NCI-H128 (cell line): ENCODE data around the gene PPAN.

ENCODE experiments used
- DNase-seq: peaks from one replicate; lab custom pipeline; 2025; ENCODE audit not compliant: unreplicated experiment; lab: John Stamatoyannopoulos, UW

PPAN gene

GRCh38 chr19:10113592-10113963 is 7.4 kb downstream of the PPAN start:
- DNase-seq = no peak

GRCh38 chr19:10113964-10114650 is 7.9 kb downstream of the PPAN start:
- no peak for DNase-seq

- no peak for DNase-seq
These were observed 8.7 kb downstream of the PPAN start for GRCh38 chr19:10114651-10115391.

GRCh38 chr19:10115392-10116084 is 9.4 kb downstream of the PPAN start:
- DNase-seq = no peak

- DNase-seq = no peak
These were observed 10.1 kb downstream of the PPAN start for GRCh38 chr19:10116085-10116865.

GRCh38 chr19:10116866-10117616 is 10.9 kb downstream of the PPAN start:
- DNase-seq = no peak

GRCh38 chr19:10118960-10119359 is 12.8 kb downstream of the PPAN start:
- no peak for DNase-seq

- DNase-seq = no peak
These were observed 14.5 kb downstream of the PPAN start for GRCh38 chr19:10120538-10121189.

- DNase-seq = no peak
These were observed 15.9 kb downstream of the PPAN start for GRCh38 chr19:10122045-10122444.

- no peak for DNase-seq
These were observed 18.3 kb downstream of the PPAN start for GRCh38 chr19:10124429-10124828.

GRCh38 chr19:10126213-10126639 is 20.1 kb downstream of the PPAN start:
- DNase-seq = no peak

GRCh38 chr19:10132905-10133304 is 26.7 kb downstream of the PPAN start:
- DNase-seq = no peak

- DNase-seq = no peak
These were observed 27.4 kb downstream of the PPAN start for GRCh38 chr19:10133596-10133995.

- no peak for DNase-seq
These were observed 27.9 kb downstream of the PPAN start for GRCh38 chr19:10134040-10134439.

- DNase-seq = no peak
These were observed 29.6 kb downstream of the PPAN start for GRCh38 chr19:10135551-10136334.

GRCh38 chr19:10136936-10137335 is 30.8 kb downstream of the PPAN start:
- no peak for DNase-seq

GRCh38 chr19:10137751-10138682 is 31.9 kb downstream of the PPAN start:
- DNase-seq = no peak
